ENCODE data around the gene FBXO10. TPM values are rescaled to one million over a fixed set of nuclear protein-coding genes. Genes with fewer than 3 reads are reported as not detected.

The FBXO10 gene
- total and polyA plus RNA-seq, 2 of the 4 experiments (the other 2 are of a cell fraction): 6.6 to 6.7 TPM

DNA sequence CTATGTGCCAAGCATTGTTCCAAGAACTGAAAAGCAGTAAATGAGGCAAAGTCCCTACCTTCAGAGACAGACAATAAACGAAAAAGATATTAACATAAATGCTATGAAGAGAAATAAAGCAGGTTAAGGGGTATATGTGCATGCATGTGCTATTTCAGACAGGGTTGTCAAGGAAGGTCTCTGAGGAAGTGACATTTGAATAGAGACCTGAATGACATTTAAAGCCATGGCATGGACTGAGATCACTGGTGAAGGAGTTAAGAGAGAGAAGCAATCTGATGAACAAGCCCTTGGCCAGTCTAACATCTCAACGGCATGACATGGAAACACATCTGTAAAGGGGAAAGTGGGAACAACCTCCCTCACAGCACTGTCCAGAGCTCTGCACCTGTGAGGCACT lies 14.5 kb downstream of the FBXO10 start:
- Histone ChIP-seq H3K4me2 (ENCODE audit: low read depth, low read length) (no peak overlapping the region), H3K27me3 (ENCODE audit: control insufficient read depth, insufficient read depth, low read length) (no peaks in the 10 kb centered on the region), H2BK5ac (ENCODE audit: low read depth, low read length, poor library complexity, severe bottlenecking) (no peak overlapping the region), H2AK5ac (ENCODE audit: low read depth, low read length) (no peak overlapping the region), H3K27ac (ENCODE audit: insufficient read depth, low read length) (no peak overlapping the region), H3K18ac (ENCODE audit: low read depth, low read length) (no peak overlapping the region), H3K56ac (ENCODE audit: extremely low read depth, insufficient read depth, low read length) (no peak overlapping the region), H3K79me1 (ENCODE audit: low read depth in 1 of 2, low read length in 2 of 2) (peaks cover 17 to 41% of the 10 kb centered on the region in 2 experiments), H4K20me1 (ENCODE audit: insufficient read depth, low read length) (peaks cover 3% of the 10 kb centered on the region; the same call in 1 of the 2 replicates), H2BK20ac (ENCODE audit: low read depth, low read length) (no peak overlapping the region), H2BK120ac (ENCODE audit: low read depth, low read length) (no peak overlapping the region), H2AFZ (replicated peaks; ENCODE audit: low read length, poor library complexity) (no peak overlapping the region), H3K36me3 (ENCODE audit: control insufficient read depth, insufficient read depth, low read length) (peaks cover 2% of the 10 kb centered on the region), H3K4me3 (ENCODE audit: insufficient read depth, low read depth, low read length) (no peak overlapping the region), H2AK9ac (replicated peaks; ENCODE audit: low read depth, low read length, poor library complexity) (no peak overlapping the region), H4K5ac (ENCODE audit: low read depth, low read length) (no peak overlapping the region), H3K4me1 (ENCODE audit: control insufficient read depth, insufficient read depth, low read length) (no peaks in the 10 kb centered on the region), H3K23ac (ENCODE audit: low read depth, low read length) (no peak overlapping the region), H3K9ac (ENCODE audit: low read depth, low read length) (no peak overlapping the region), H3K4ac (ENCODE audit: low read depth, low read length) (no peak overlapping the region), H4K8ac (ENCODE audit: low read depth in 2 of 2, low read length in 2 of 2) (no peak overlapping the region), H4K91ac (ENCODE audit: insufficient read depth, low read depth, low read length) (no peak overlapping the region), H2BK15ac (ENCODE audit: low read depth, low read length) (no peak overlapping the region), H3K9me1 (ENCODE audit: insufficient read depth, low read length) (peaks cover 6% of the 10 kb centered on the region; the same call in 1 of the 2 replicates), H3K14ac (replicated peaks; ENCODE audit: low read depth, low read length) (no peak overlapping the region), H3K9me3 (ENCODE audit: control insufficient read depth, insufficient read depth, low read length) (no peaks in the 10 kb centered on the region)
- TF ChIP-seq MAZ (IDR thresholded peaks at IDR 0.05; ENCODE audit: borderline replicate concordance, low read depth, low read length) (no peak), FOS (IDR thresholded peaks at IDR 0.05; ENCODE audit: low read depth, low read length) (no peak), MAFK (IDR thresholded peaks at IDR 0.05; ENCODE audit: low read depth, low read length) (no peak), RCOR1 (IDR thresholded peaks at IDR 0.05; ENCODE audit: insufficient replicate concordance, low read length) (no peak), NFE2L2 (IDR thresholded peaks at IDR 0.05; ENCODE audit: low read depth, low read length) (no peak), RFX5 (IDR thresholded peaks at IDR 0.05; ENCODE audit: low read depth, low read length) (no peak), ELK1 (IDR thresholded peaks at IDR 0.05; ENCODE audit: borderline replicate concordance, low read depth, low read length) (no peak), CHD1 (IDR thresholded peaks at IDR 0.05; ENCODE audit: low read depth, low read length) (no peak), CEBPB (IDR thresholded peaks at IDR 0.05; ENCODE audit: low read depth, low read length) (no peak), POLR2A (IDR thresholded peaks at IDR 0.05; ENCODE audit: low read depth, low read length) (no peak), BHLHE40 (IDR thresholded peaks at IDR 0.05; ENCODE audit: low read depth, low read length) (no peak), MXI1 (IDR thresholded peaks at IDR 0.05; ENCODE audit: borderline replicate concordance, low read depth, low read length) (no peak), CTCF (conservative IDR thresholded peaks at IDR 0.05; ENCODE audit: low read depth, low read length) (no peak), SMC3 (IDR thresholded peaks at IDR 0.05; ENCODE audit: low read depth, low read length) (no peak), RAD21 (IDR thresholded peaks at IDR 0.05; ENCODE audit: low read length) (no peak)
- TF ChIP-seq, protein P1, sequence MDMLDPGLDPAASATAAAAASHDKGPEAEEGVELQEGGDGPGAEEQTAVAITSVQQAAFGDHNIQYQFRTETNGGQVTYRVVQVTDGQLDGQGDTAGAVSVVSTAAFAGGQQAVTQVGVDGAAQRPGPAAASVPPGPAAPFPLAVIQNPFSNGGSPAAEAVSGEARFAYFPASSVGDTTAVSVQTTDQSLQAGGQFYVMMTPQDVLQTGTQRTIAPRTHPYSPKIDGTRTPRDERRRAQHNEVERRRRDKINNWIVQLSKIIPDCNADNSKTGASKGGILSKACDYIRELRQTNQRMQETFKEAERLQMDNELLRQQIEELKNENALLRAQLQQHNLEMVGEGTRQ (IDR thresholded peaks at IDR 0.05; ENCODE audit: low read depth, low read length): no peak
- in situ Hi-C loops (cut with MboI; ENCODE audit: low sequenced_read_pairs): no loop called here
- no TSS peak for BruUV-seq (replicated peaks)
- ATAC-seq (ENCODE audit: low read depth): no peak
- DNase-seq: no peak
- dilution Hi-C loops (cut with HindIII; ENCODE audit: low sequenced_read_pairs, unreplicated experiment): no loop called here
- ChIA-PET CTCF (no interaction called here), POLR2A (ENCODE audit: unreplicated experiment) (no interaction called here)
- intact Hi-C loops (cut with micrococcal nuclease): no loop called here
- no CpG with 5 or more reads among the region's 2 CpGs for WGBS, 2 experiments (ENCODE audit: extremely low coverage in 2 of 2, insufficient read length in 1 of 2)

All from IMR-90 (cell line).